Sigmoid colon (tissue), 7 donors: ENCODE measurements around the gene BTAF1. TPM values are rescaled to one million over a fixed set of nuclear protein-coding genes. Genes with fewer than 3 reads are reported as not detected.

Experiments
- DNase-seq: peaks from one replicate; pipeline ENCODE4 v3.0.0-alpha.2; 2019
- H3K27ac ChIP-seq, 4 donors: fragments of 200-600 bp; sonication (generic); one replicate each; pipeline ENCODE4 v1.5.1; 2016 to 2019; ENCODE audit warnings: mild to moderate bottlenecking in 1 of 4
- H3K27me3 ChIP-seq, 3 donors: fragments of 200-600 bp; sonication (generic); one replicate each; pipeline ENCODE4 v1.5.1; 2019; ENCODE audit warnings: mild to moderate bottlenecking in 1 of 3
- H3K36me3 ChIP-seq, 4 donors: fragments of 200-600 bp; sonication (generic); one replicate each; pipeline ENCODE4 v1.5.1; 2016 to 2019
- H3K4me1 ChIP-seq, 4 donors: fragments of 200-600 bp; sonication (generic); one replicate each; pipeline ENCODE4 v1.5.1; 2017 to 2019
- H3K4me3 ChIP-seq, 4 donors: fragments of 200-600 bp; sonication (generic); one replicate each; pipeline ENCODE4 v1.5.1; 2017 to 2019; ENCODE audit warnings: mild to moderate bottlenecking in 2 of 4, moderate library complexity in 1 of 4
- H3K9me3 ChIP-seq, 4 donors: fragments of 200-600 bp in 3 of 4; sonication (generic) in 3 of 4; one replicate each; pipeline versions ENCODE4 v1.5.1 to v1.6.1; 2013 to 2019
- EP300 ChIP-seq, 4 donors: sonication (generic); formaldehyde crosslinking; IDR thresholded peaks; one replicate each; pipeline ENCODE4 v1.6.1; 2017; ENCODE audit warnings: antibody characterized with exemption in 4 of 4
- POLR2A ChIP-seq, 2 donors: fragments of 450-650 bp; IDR thresholded peaks; one replicate each; pipeline ENCODE4 v1.6.1; 2016; ENCODE audit warnings: antibody characterized with exemption in 2 of 2, mild to moderate bottlenecking in 2 of 2, moderate library complexity in 2 of 2
- POLR2AphosphoS5 ChIP-seq, 4 donors: sonication (generic); formaldehyde crosslinking; IDR thresholded peaks; one replicate each; pipeline ENCODE4 v1.6.1; 2017; ENCODE audit warnings: antibody characterized with exemption in 4 of 4
- WGBS, 2 donors: extraction: QIAGEN DNeasy Blood & Tissue Kit; methylation state at CpG; one replicate each; pipeline ENCODE4 v1.1.7; 2013; 5-methylcytosine and 5-hydroxymethylcytosine counted together
- intact Hi-C: fragments of 100-400 bp; cut with DNase I; formaldehyde crosslinking; loops from one replicate; pipeline ENCODE4 v1.15.1; 2023
- polyA plus RNA-seq, 3 donors: library from polyadenylated mRNA; stranded (reverse); fragments of 200-250 nt; gene quantifications; one replicate each; pipeline ENCODE4 v1.2.3, GENCODE V29; 2013
- total RNA-seq, 4 donors: library from RNA; depleted of rRNA; stranded (reverse); fragments of >200 nt; gene quantifications; one replicate each; pipeline ENCODE4 v1.1.0, GENCODE V29; 2016
- TF ChIP-seq, protein P1 (sequence below), 4 experiments: fragments of 450-650 bp in 3 of 4; fragments of 200-600 bp in 1 of 4; IDR thresholded peaks; one replicate each; pipeline ENCODE4 v1.5.1; 2016 to 2019; ENCODE audit warnings: antibody characterized with exemption in 4 of 4, mild to moderate bottlenecking in 3 of 4, moderate library complexity in 2 of 4
- donor health status: healthy with polysubstance abuse.
- donor health status: Bipolar disorder and iron deficiency.
- donor health status: healthy.

Gene BTAF1
- total and polyA plus RNA-seq, 7 donors = 1.8 to 45.5 (median 34.6) TPM

DNA sequence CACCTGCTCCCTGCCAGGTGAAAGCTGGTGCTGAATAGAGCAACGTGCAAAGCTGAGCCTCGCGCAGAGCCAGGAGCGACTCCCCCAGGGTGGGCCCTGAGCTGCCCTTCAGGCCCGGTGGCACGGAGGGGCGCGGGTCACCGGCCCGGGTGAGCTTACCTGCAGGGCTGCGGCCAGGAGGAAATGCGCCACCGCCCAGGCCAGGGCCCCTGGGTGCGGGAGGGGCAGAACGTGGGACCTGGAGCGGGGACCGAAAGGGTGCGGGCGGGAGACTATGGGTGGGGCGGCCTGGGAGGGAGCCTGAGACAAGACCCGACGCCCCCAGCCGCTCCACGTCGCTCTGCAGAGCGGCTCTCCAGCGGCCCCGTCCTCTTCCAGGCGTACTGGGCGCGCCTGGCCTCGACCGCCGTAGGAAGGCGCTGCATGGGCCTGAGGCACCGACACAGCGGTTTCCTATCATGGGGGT lies 122.1 kb downstream of the BTAF1 start:
- no peaks in the 10 kb centered on the region for H3K27me3 ChIP-seq
- H3K4me3 ChIP-seq = no peak overlapping the region
- intact Hi-C loops = no loop called here
- no peaks in the 10 kb centered on the region for H3K4me1 ChIP-seq
- TF ChIP-seq POLR2A (IDR thresholded peaks at IDR 0.05) (no peak), EP300 (IDR thresholded peaks at IDR 0.05) (no peak), POLR2AphosphoS5 (IDR thresholded peaks at IDR 0.05) (no peak)
- TF ChIP-seq, protein P1, sequence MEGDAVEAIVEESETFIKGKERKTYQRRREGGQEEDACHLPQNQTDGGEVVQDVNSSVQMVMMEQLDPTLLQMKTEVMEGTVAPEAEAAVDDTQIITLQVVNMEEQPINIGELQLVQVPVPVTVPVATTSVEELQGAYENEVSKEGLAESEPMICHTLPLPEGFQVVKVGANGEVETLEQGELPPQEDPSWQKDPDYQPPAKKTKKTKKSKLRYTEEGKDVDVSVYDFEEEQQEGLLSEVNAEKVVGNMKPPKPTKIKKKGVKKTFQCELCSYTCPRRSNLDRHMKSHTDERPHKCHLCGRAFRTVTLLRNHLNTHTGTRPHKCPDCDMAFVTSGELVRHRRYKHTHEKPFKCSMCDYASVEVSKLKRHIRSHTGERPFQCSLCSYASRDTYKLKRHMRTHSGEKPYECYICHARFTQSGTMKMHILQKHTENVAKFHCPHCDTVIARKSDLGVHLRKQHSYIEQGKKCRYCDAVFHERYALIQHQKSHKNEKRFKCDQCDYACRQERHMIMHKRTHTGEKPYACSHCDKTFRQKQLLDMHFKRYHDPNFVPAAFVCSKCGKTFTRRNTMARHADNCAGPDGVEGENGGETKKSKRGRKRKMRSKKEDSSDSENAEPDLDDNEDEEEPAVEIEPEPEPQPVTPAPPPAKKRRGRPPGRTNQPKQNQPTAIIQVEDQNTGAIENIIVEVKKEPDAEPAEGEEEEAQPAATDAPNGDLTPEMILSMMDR (IDR thresholded peaks at IDR 0.05) = no peak
- H3K9me3 ChIP-seq = no peaks in the 10 kb centered on the region
- no peak for DNase-seq
- no peaks in the 10 kb centered on the region for H3K36me3 ChIP-seq
- WGBS, 2 donors = 57 to 88% methylated on average over 37 of the region's 37 CpGs
- no peak overlapping the region for H3K27ac ChIP-seq

DNA sequence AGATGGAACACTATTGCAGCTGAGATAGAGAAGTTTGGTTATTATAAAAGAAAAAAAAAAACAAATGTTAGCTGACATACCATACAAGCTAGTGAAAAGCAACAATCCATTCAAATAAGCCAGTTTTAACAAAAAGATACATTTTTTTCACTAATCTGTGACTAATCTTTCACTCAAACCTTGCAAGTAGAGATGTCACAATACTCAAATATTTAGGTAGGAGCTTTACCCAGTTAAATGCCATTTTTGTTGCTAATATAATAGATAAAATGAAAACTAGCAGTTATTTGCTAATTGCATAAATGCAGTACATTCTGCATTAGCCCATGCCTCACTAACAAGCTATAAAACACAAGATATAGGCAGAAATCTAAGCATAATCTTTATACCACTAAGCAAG lies 123.6 kb downstream of the BTAF1 start:
- H3K27ac ChIP-seq = no peak overlapping the region
- H3K9me3 ChIP-seq = no peaks in the 10 kb centered on the region
- intact Hi-C loops = no loop called here
- DNase-seq = no peak
- no peak overlapping the region for H3K4me3 ChIP-seq
- H3K36me3 ChIP-seq = peaks cover 0 to 12% (median 0%) of the 10 kb centered on the region in 4 donors
- H3K27me3 ChIP-seq = no peaks in the 10 kb centered on the region
- TF ChIP-seq POLR2A (IDR thresholded peaks at IDR 0.05) = no peak
- TF ChIP-seq POLR2AphosphoS5 (IDR thresholded peaks at IDR 0.05) = no peak
- no peak for TF ChIP-seq EP300 (IDR thresholded peaks at IDR 0.05)
- TF ChIP-seq, protein P1 (IDR thresholded peaks at IDR 0.05) = no peak
- H3K4me1 ChIP-seq = no peaks in the 10 kb centered on the region

DNA sequence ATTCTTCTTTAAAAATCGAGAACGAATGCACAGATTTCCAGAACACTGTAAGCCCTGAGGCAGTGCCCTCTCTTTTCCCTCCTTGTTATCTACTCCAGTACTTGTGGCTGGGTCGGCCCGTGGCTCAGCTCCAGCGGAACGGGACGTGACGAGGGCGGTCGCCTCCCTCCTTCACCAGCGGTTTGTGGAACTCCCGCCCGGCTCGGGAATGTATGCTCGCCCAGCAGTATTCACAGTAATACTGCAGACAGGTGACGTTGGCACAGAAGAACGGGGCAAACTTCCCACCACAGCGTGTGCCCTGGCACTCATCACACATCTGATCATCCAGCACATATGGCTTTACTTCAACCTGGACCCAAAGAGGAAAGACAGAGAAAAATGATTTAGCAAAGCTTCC lies 128.5 kb downstream of the BTAF1 start:
- intact Hi-C loops = no loop called here

DNA sequence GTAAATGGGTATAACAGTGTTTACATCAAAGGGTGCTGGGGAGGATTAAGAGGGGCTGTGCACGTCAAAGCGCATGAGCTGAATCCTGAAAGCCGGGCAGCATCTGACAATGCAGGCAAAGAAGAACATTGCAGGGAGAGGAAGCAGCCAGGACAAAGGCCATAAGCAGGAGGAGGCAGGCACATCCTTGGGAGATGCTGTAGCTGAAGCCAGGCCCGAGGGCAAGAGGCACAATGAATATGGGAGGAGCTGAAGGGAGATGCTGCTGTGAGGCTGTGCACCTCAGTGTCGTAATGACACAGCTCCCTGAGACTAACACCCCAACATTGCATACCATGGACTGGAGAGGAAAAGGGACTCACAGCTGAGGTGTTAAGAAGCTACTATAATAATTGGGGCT lies 129.2 kb downstream of the BTAF1 start:
- Histone ChIP-seq H3K9me3 (no peaks in the 10 kb centered on the region), H3K27me3 (no peaks in the 10 kb centered on the region), H3K27ac (no peak overlapping the region), H3K4me1 (no peaks in the 10 kb centered on the region), H3K4me3 (no peak overlapping the region), H3K36me3 (peaks cover 0 to 23% (median 0%) of the 10 kb centered on the region in 4 donors)
- intact Hi-C loops = no loop called here
- WGBS, 2 donors = 83 to 87% methylated on average over 5 of the region's 5 CpGs
- DNase-seq = no peak
- TF ChIP-seq EP300 (IDR thresholded peaks at IDR 0.05) (no peak), POLR2AphosphoS5 (IDR thresholded peaks at IDR 0.05) (no peak), POLR2A (IDR thresholded peaks at IDR 0.05) (no peak)
- TF ChIP-seq, protein P1 (IDR thresholded peaks at IDR 0.05) = no peak

More for the DNA sequence above, 128.5 kb downstream of the BTAF1 start:
- no peak for DNase-seq
- Histone ChIP-seq H3K4me1 (no peaks in the 10 kb centered on the region), H3K36me3 (peaks cover 0 to 23% (median 0%) of the 10 kb centered on the region in 4 donors), H3K27ac (no peak overlapping the region), H3K4me3 (no peak overlapping the region), H3K27me3 (no peaks in the 10 kb centered on the region), H3K9me3 (no peaks in the 10 kb centered on the region)
- TF ChIP-seq POLR2AphosphoS5 (IDR thresholded peaks at IDR 0.05) (no peak), POLR2A (IDR thresholded peaks at IDR 0.05) (no peak), EP300 (IDR thresholded peaks at IDR 0.05) (no peak)
- TF ChIP-seq, protein P1 (IDR thresholded peaks at IDR 0.05) = no peak
- WGBS, 2 donors = 91 to 94% methylated on average over 18 of the region's 18 CpGs

DNA sequence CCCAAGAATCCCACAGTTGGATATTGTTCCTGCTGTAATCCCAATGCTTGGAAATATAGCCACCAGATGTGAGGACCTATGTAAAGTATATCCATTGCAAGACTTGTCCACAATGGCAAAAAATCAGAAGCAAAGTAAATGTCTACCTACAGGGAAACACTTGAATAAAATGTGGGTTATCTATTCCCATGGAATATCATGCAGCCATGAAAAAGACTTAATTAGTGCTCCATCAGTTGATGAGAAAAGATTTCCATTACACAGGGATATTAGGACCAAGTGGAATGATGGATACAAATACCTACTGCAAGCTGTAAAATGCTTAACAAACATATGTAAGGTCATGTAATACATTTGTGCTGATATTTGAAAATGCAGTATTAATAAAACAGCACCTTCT lies 131.2 kb downstream of the BTAF1 start:
- TF ChIP-seq, protein P1 (IDR thresholded peaks at IDR 0.05) = no peak
- Histone ChIP-seq H3K9me3 (no peaks in the 10 kb centered on the region), H3K36me3 (peaks cover 0 to 23% (median 0%) of the 10 kb centered on the region in 4 donors), H3K27ac (no peak overlapping the region), H3K27me3 (no peaks in the 10 kb centered on the region), H3K4me1 (no peaks in the 10 kb centered on the region), H3K4me3 (no peak overlapping the region)
- intact Hi-C loops = no loop called here
- no peak for DNase-seq
